Immature natural killer cell (primary cell): Measurements from ENCODE around the gene PRDM16. TPM values are rescaled to one million over a fixed set of nuclear protein-coding genes. Genes with fewer than 3 reads are reported as not detected.

ENCODE experiments used
- DNase-seq, 3 donors: peaks; one replicate each; pipeline ENCODE4 v3.0.0; 2022; ENCODE audit warnings: mixed read lengths in 1 of 3
- H3K27ac Mint-ChIP-seq, 6 donors: one replicate each; pipeline ENCODE4 v1.8.0; 2020; ENCODE audit warnings: mixed read lengths in 6 of 6, mild to moderate bottlenecking in 5 of 6, inconsistent platforms in 4 of 6, moderate library complexity in 3 of 6
- H3K27me3 Mint-ChIP-seq, 3 donors: one replicate each; pipeline ENCODE4 v1.8.0; 2020 to 2021; ENCODE audit warnings: low read depth in 3 of 3, mild to moderate bottlenecking in 3 of 3, mixed read lengths in 3 of 3, moderate library complexity in 3 of 3, inconsistent platforms in 1 of 3
- H3K36me3 Mint-ChIP-seq, 3 donors: one replicate each; pipeline ENCODE4 v1.8.0; 2020; ENCODE audit warnings: mixed read lengths in 3 of 3, inconsistent platforms in 2 of 3, mild to moderate bottlenecking in 2 of 3
- H3K4me1 Mint-ChIP-seq, 2 donors: one replicate each; pipeline ENCODE4 v1.8.0; 2020; ENCODE audit warnings: inconsistent platforms in 2 of 2, mild to moderate bottlenecking in 2 of 2, mixed read lengths in 2 of 2, moderate library complexity in 1 of 2
- H3K4me3 Mint-ChIP-seq, 5 donors: one replicate each; pipeline ENCODE4 v1.8.0; 2020; ENCODE audit warnings: mild to moderate bottlenecking in 5 of 5, mixed read lengths in 5 of 5, inconsistent platforms in 3 of 5, moderate library complexity in 3 of 5
- H3K9me3 Mint-ChIP-seq, 6 donors: one replicate each; pipeline ENCODE4 v1.8.0; 2020; ENCODE audit warnings: mild to moderate bottlenecking in 6 of 6, mixed read lengths in 6 of 6, inconsistent platforms in 4 of 6, moderate library complexity in 3 of 6
- polyA plus RNA-seq, 3 donors: library from polyadenylated mRNA; unstranded; fragments of 300-500 nt; fragmentation: Illumina TruSeq; gene quantifications; one replicate each; pipeline ENCODE4 v1.2.3, GENCODE V29; 2021

PRDM16 gene
- polyA plus RNA-seq, 3 donors from 2014 or later: 0.17 to 0.29 (median 0.22) TPM

- Mint-ChIP-seq H3K36me3 (no peaks in the 10 kb centered on the region), H3K27ac (no peak overlapping the region), H3K4me3 (no peak overlapping the region), H3K4me1 (no peaks in the 10 kb centered on the region), H3K27me3 (peaks cover 0 to 7% (median 2%) of the 10 kb centered on the region in 3 donors), H3K9me3 (no peaks in the 10 kb centered on the region)
- no peak for DNase-seq
These were observed 118.6 kb downstream of the PRDM16 start for GRCh38 chr1:3187415-3188149.

GRCh38 chr1:3188150-3188971, 119.4 kb downstream of the PRDM16 start:
- H3K36me3 Mint-ChIP-seq: no peaks in the 10 kb centered on the region
- no peak overlapping the region for H3K4me3 Mint-ChIP-seq
- no peak for DNase-seq
- H3K27me3 Mint-ChIP-seq: peaks cover 2 to 7% (median 2%) of the 10 kb centered on the region in 3 donors
- H3K9me3 Mint-ChIP-seq: peaks cover 0 to 3% (median 0%) of the 10 kb centered on the region in 6 donors
- no peaks in the 10 kb centered on the region for H3K4me1 Mint-ChIP-seq
- H3K27ac Mint-ChIP-seq: no peak overlapping the region

- Mint-ChIP-seq H3K27ac (no peak overlapping the region), H3K4me1 (no peaks in the 10 kb centered on the region), H3K27me3 (peaks cover 0 to 4% (median 2%) of the 10 kb centered on the region in 3 donors), H3K4me3 (no peak overlapping the region), H3K9me3 (peaks cover 0 to 3% (median 0%) of the 10 kb centered on the region in 6 donors), H3K36me3 (no peaks in the 10 kb centered on the region)
- DNase-seq: no peak
These were observed 121.4 kb downstream of the PRDM16 start for GRCh38 chr1:3190256-3191041.

GRCh38 chr1:3192361-3192760, 123.4 kb downstream of the PRDM16 start:
- Mint-ChIP-seq H3K4me1 (no peaks in the 10 kb centered on the region), H3K9me3 (peaks cover 0 to 3% (median 0%) of the 10 kb centered on the region in 6 donors), H3K27me3 (peaks cover 0 to 2% (median 2%) of the 10 kb centered on the region in 3 donors), H3K36me3 (no peaks in the 10 kb centered on the region), H3K27ac (no peak overlapping the region), H3K4me3 (no peak overlapping the region)
- no peak for DNase-seq

- Mint-ChIP-seq H3K27me3 (peaks cover 0 to 2% (median 2%) of the 10 kb centered on the region in 3 donors), H3K4me1 (no peaks in the 10 kb centered on the region), H3K36me3 (no peaks in the 10 kb centered on the region), H3K27ac (no peak overlapping the region), H3K4me3 (no peak overlapping the region), H3K9me3 (peaks cover 0 to 3% (median 0%) of the 10 kb centered on the region in 6 donors)
- no peak for DNase-seq
These were observed 123.8 kb downstream of the PRDM16 start for GRCh38 chr1:3192825-3193224.

- no peak for DNase-seq
- Mint-ChIP-seq H3K9me3 (peaks cover 0 to 3% (median 0%) of the 10 kb centered on the region in 6 donors), H3K27ac (no peak overlapping the region), H3K4me3 (no peak overlapping the region), H3K36me3 (no peaks in the 10 kb centered on the region), H3K27me3 (peaks cover 0 to 3% (median 1%) of the 10 kb centered on the region in 3 donors), H3K4me1 (no peaks in the 10 kb centered on the region)
These were observed 124.8 kb downstream of the PRDM16 start for GRCh38 chr1:3193811-3194210.

- peaks cover 0 to 3% (median 0%) of the 10 kb centered on the region in 6 donors for H3K9me3 Mint-ChIP-seq
- no peaks in the 10 kb centered on the region for H3K4me1 Mint-ChIP-seq
- H3K36me3 Mint-ChIP-seq: no peaks in the 10 kb centered on the region
- DNase-seq: no peak
- no peak overlapping the region for H3K27ac Mint-ChIP-seq
- peaks cover 0 to 4% (median 1%) of the 10 kb centered on the region in 3 donors for H3K27me3 Mint-ChIP-seq
- no peak overlapping the region for H3K4me3 Mint-ChIP-seq
These were observed 125.9 kb downstream of the PRDM16 start for GRCh38 chr1:3194760-3195479.

- H3K27me3 Mint-ChIP-seq: peaks cover 0 to 4% (median 1%) of the 10 kb centered on the region in 3 donors
These were observed 126.4 kb downstream of the PRDM16 start for GRCh38 chr1:3195480-3195815.

GRCh38 chr1:3195966-3196515, 127.0 kb downstream of the PRDM16 start:
- no peak for DNase-seq
- Mint-ChIP-seq H3K4me3 (no peak overlapping the region), H3K9me3 (peaks cover 0 to 3% (median 0%) of the 10 kb centered on the region in 6 donors), H3K36me3 (no peaks in the 10 kb centered on the region), H3K27ac (no peak overlapping the region), H3K4me1 (no peaks in the 10 kb centered on the region), H3K27me3 (peaks cover 0 to 4% (median 1%) of the 10 kb centered on the region in 3 donors)

More at GRCh38 chr1:3195480-3195815, 126.4 kb downstream of the PRDM16 start:
- no peak overlapping the region for H3K27ac Mint-ChIP-seq
- H3K4me3 Mint-ChIP-seq: no peak overlapping the region
- no peaks in the 10 kb centered on the region for H3K4me1 Mint-ChIP-seq
- no peaks in the 10 kb centered on the region for H3K36me3 Mint-ChIP-seq
- no peak for DNase-seq
- peaks cover 0 to 3% (median 0%) of the 10 kb centered on the region in 6 donors for H3K9me3 Mint-ChIP-seq

GRCh38 chr1:3196577-3197245, 127.7 kb downstream of the PRDM16 start:
- no peak for DNase-seq
- Mint-ChIP-seq H3K4me1 (no peaks in the 10 kb centered on the region), H3K27me3 (peaks cover 0 to 4% (median 1%) of the 10 kb centered on the region in 3 donors), H3K9me3 (peaks cover 0 to 3% (median 0%) of the 10 kb centered on the region in 6 donors), H3K4me3 (no peak overlapping the region), H3K36me3 (no peaks in the 10 kb centered on the region), H3K27ac (no peak overlapping the region)

GRCh38 chr1:3197781-3198316, 128.8 kb downstream of the PRDM16 start:
- no peak for DNase-seq
- no peaks in the 10 kb centered on the region for H3K36me3 Mint-ChIP-seq
- H3K4me3 Mint-ChIP-seq: no peak overlapping the region
- peaks cover 0 to under 1% (median 0%) of the 10 kb centered on the region in 6 donors for H3K9me3 Mint-ChIP-seq
- no peak overlapping the region for H3K27ac Mint-ChIP-seq
- peaks cover 0 to 3% (median 1%) of the 10 kb centered on the region in 3 donors for H3K27me3 Mint-ChIP-seq
- no peaks in the 10 kb centered on the region for H3K4me1 Mint-ChIP-seq
